Large intestine (tissue), 3 donors: ENCODE measurements around the gene B9D1. TPM values are rescaled to one million over a fixed set of nuclear protein-coding genes. Genes with fewer than 3 reads are reported as not detected.

Experiments
- DNase-seq, 2 donors: peaks; one replicate each; pipeline versions ENCODE4 v3.0.0 to v3.0.0-alpha.2; 2013
- H3K27ac ChIP-seq: one replicate; pipeline ENCODE4 v1.5.1; 2013; ENCODE audit warnings: low read length
- H3K27me3 ChIP-seq: 2 replicates; pipeline ENCODE4 v1.6.1; 2013; ENCODE audit warnings: low read length; ENCODE audit not compliant: control insufficient read depth, insufficient read depth
- H3K36me3 ChIP-seq: 2 replicates; pipeline ENCODE4 v1.6.1; 2013; ENCODE audit warnings: low read length; ENCODE audit not compliant: control insufficient read depth, insufficient read depth
- H3K4me1 ChIP-seq: one replicate; pipeline ENCODE4 v1.6.1; 2013; ENCODE audit warnings: low read length; ENCODE audit not compliant: control insufficient read depth, insufficient read depth
- H3K4me3 ChIP-seq: one replicate; pipeline ENCODE4 v1.5.1; 2013; ENCODE audit warnings: low read length
- H3K9me3 ChIP-seq: one replicate; pipeline ENCODE4 v1.6.1; 2013; ENCODE audit warnings: mild to moderate bottlenecking, low read depth, low read length, moderate library complexity; ENCODE audit not compliant: control insufficient read depth
- WGBS: methylation state at CpG from one replicate; pipeline ENCODE4 v1.1.5; 2013; ENCODE audit warnings: low lambda C conversion rate; ENCODE audit not compliant: insufficient coverage; 5-methylcytosine and 5-hydroxymethylcytosine counted together
- polyA plus RNA-seq: library from polyadenylated mRNA; unstranded; fragments of 120-200 nt; gene quantifications from one replicate; pipeline ENCODE4 v1.2.1, GENCODE V29; 2013

The B9D1 gene
- polyA plus RNA-seq, 1 donor = 19.8 TPM

- DNase-seq = no peak
- no CpG with 5 or more reads among the region's 5 CpGs for WGBS
- Histone ChIP-seq H3K27me3 (no peaks in the 10 kb centered on the region), H3K36me3 (no peaks in the 10 kb centered on the region), H3K27ac (no peak overlapping the region), H3K9me3 (no peaks in the 10 kb centered on the region), H3K4me1 (no peaks in the 10 kb centered on the region), H3K4me3 (no peak overlapping the region)
These were observed 42.6 kb upstream of the B9D1 start for GRCh38 chr17:19405114-19405513.

GRCh38 chr17:19404264-19404663 lies 41.7 kb upstream of the B9D1 start:
- Histone ChIP-seq H3K36me3 (no peaks in the 10 kb centered on the region), H3K4me3 (no peak overlapping the region), H3K27me3 (no peaks in the 10 kb centered on the region), H3K27ac (no peak overlapping the region), H3K9me3 (no peaks in the 10 kb centered on the region), H3K4me1 (no peaks in the 10 kb centered on the region)
- no CpG with 5 or more reads among the region's 1 CpG for WGBS
- DNase-seq = no peak

- no peaks in the 10 kb centered on the region for H3K9me3 ChIP-seq
- no peak overlapping the region for H3K4me3 ChIP-seq
- no peaks in the 10 kb centered on the region for H3K36me3 ChIP-seq
- no peak for DNase-seq
- H3K27ac ChIP-seq = no peak overlapping the region
- H3K4me1 ChIP-seq = peaks cover 9% of the 10 kb centered on the region
- WGBS = no CpG with 5 or more reads among the region's 4 CpGs
- H3K27me3 ChIP-seq = no peaks in the 10 kb centered on the region
These were observed 40.5 kb upstream of the B9D1 start for GRCh38 chr17:19403021-19403420.

- Histone ChIP-seq H3K27me3 (no peaks in the 10 kb centered on the region), H3K27ac (no peak overlapping the region), H3K4me1 (peaks cover 9% of the 10 kb centered on the region), H3K4me3 (no peak overlapping the region), H3K9me3 (no peaks in the 10 kb centered on the region), H3K36me3 (no peaks in the 10 kb centered on the region)
- no peak for DNase-seq
- WGBS = 60% methylated on average over 1 of the region's 1 CpG
These were observed 39.6 kb upstream of the B9D1 start for GRCh38 chr17:19402171-19402570.

GRCh38 chr17:19401321-19402010 lies 38.9 kb upstream of the B9D1 start:
- Histone ChIP-seq H3K27me3 (no peaks in the 10 kb centered on the region), H3K36me3 (no peaks in the 10 kb centered on the region), H3K4me3 (no peak overlapping the region), H3K9me3 (no peaks in the 10 kb centered on the region), H3K27ac (no peak overlapping the region), H3K4me1 (peaks cover 9% of the 10 kb centered on the region)
- no CpG with 5 or more reads among the region's 8 CpGs for WGBS
- DNase-seq = no peak

- no peak overlapping the region for H3K27ac ChIP-seq
- no CpG with 5 or more reads among the region's 3 CpGs for WGBS
- no peak for DNase-seq
These were observed 37.4 kb upstream of the B9D1 start for GRCh38 chr17:19399750-19400450.

GRCh38 chr17:19398301-19399181 lies 36.0 kb upstream of the B9D1 start:
- WGBS = no CpG with 5 or more reads among the region's 2 CpGs
- peak in 1 of 2 donors; percentile 64 for DNase-seq
- Histone ChIP-seq H3K9me3 (no peaks in the 10 kb centered on the region), H3K4me3 (no peak overlapping the region), H3K27ac (peak overlapping the region; percentile 29), H3K4me1 (peaks cover 9% of the 10 kb centered on the region), H3K27me3 (no peaks in the 10 kb centered on the region), H3K36me3 (no peaks in the 10 kb centered on the region)

More at GRCh38 chr17:19399750-19400450, 37.4 kb upstream of the B9D1 start:
- no peak overlapping the region for H3K4me3 ChIP-seq
- no peaks in the 10 kb centered on the region for H3K36me3 ChIP-seq
- no peaks in the 10 kb centered on the region for H3K9me3 ChIP-seq
- no peaks in the 10 kb centered on the region for H3K27me3 ChIP-seq
- peaks cover 9% of the 10 kb centered on the region for H3K4me1 ChIP-seq

- WGBS = no CpG with 5 or more reads among the region's 6 CpGs
- H3K9me3 ChIP-seq = no peaks in the 10 kb centered on the region
- no peaks in the 10 kb centered on the region for H3K36me3 ChIP-seq
- peaks cover 9% of the 10 kb centered on the region for H3K4me1 ChIP-seq
- DNase-seq = peak in 1 of 2 donors; percentile 38
- H3K27ac ChIP-seq = peak overlapping the region; percentile 29
- no peak overlapping the region for H3K4me3 ChIP-seq
- no peaks in the 10 kb centered on the region for H3K27me3 ChIP-seq
These were observed 35.1 kb upstream of the B9D1 start for GRCh38 chr17:19397556-19398041.

GRCh38 chr17:19392303-19392702 lies 29.8 kb upstream of the B9D1 start:
- Histone ChIP-seq H3K4me3 (no peak overlapping the region), H3K9me3 (no peaks in the 10 kb centered on the region), H3K4me1 (peaks cover 16% of the 10 kb centered on the region), H3K36me3 (no peaks in the 10 kb centered on the region), H3K27ac (no peak overlapping the region), H3K27me3 (no peaks in the 10 kb centered on the region)
- no CpG with 5 or more reads among the region's 7 CpGs for WGBS
- DNase-seq = no peak

- no peak overlapping the region for H3K4me3 ChIP-seq
- H3K27ac ChIP-seq = no peak overlapping the region
- no peaks in the 10 kb centered on the region for H3K36me3 ChIP-seq
- H3K27me3 ChIP-seq = no peaks in the 10 kb centered on the region
- WGBS = no CpG with 5 or more reads among the region's 7 CpGs
- H3K9me3 ChIP-seq = no peaks in the 10 kb centered on the region
- no peak for DNase-seq
- peaks cover 23% of the 10 kb centered on the region for H3K4me1 ChIP-seq
These were observed 28.9 kb upstream of the B9D1 start for GRCh38 chr17:19391432-19391831.
